Forelimb muscle (tissue), 1 donor: ENCODE results near the gene CACNA1I. TPM values are rescaled to one million over a fixed set of nuclear protein-coding genes. Genes with fewer than 3 reads are reported as not detected.

ENCODE experiments used
- DNase-seq: peaks from one replicate; pipeline ENCODE4 v3.0.0-alpha.2; 2013; ENCODE audit warnings: low read depth
- polyA plus RNA-seq: library from polyadenylated mRNA; unstranded; fragments of 120-200 nt; gene quantifications from one replicate; pipeline ENCODE4 v1.2.1, GENCODE V29; 2013; ENCODE audit not compliant: insufficient read length

The CACNA1I gene
- polyA plus RNA-seq, 1 donor, result 0.10 TPM

GRCh38 chr22:39648630-39648950, 78.0 kb downstream of the CACNA1I start:
- DNase-seq, result no peak

DNA sequence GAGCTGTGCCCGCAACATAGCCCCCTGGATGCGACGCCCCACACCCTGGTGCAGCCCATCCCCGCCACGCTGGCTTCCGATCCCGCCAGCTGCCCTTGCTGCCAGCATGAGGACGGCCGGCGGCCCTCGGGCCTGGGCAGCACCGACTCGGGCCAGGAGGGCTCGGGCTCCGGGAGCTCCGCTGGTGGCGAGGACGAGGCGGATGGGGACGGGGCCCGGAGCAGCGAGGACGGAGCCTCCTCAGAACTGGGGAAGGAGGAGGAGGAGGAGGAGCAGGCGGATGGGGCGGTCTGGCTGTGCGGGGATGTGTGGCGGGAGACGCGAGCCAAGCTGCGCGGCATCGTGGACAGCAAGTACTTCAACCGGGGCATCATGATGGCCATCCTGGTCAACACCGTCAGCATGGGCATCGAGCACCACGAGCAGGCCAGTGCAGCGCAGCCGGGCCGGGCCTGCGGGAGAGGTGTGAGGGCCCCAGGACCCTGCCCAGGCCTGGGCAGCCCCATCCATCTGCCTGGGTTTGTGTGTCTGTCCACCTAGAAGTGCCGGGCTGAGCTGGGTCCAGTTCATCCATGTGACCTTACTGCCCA, 79.0 kb downstream of the CACNA1I start:
- no peak for DNase-seq

GRCh38 chr22:39651053-39651996, 80.8 kb downstream of the CACNA1I start:
- DNase-seq, result no peak

- DNase-seq, result no peak
Measured at GRCh38 chr22:39652990-39653786, 82.6 kb downstream of the CACNA1I start.

DNA sequence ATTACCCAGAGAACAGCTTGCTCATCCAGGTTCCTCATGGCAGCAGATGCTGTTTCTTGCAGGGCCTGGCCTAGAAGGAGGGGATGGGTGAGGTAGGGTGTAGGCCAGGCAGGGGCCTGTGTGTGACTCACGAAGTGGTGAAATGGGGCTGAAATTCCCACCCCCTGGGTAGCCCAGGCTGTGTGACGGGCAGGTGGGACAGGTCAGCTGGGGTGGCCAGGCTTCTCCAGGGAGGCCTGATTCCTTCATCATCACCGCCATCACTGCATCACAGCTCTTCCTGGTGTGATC, 83.2 kb downstream of the CACNA1I start:
- no peak for DNase-seq

GRCh38 chr22:39654131-39654926, 83.8 kb downstream of the CACNA1I start:
- DNase-seq, result no peak

DNA sequence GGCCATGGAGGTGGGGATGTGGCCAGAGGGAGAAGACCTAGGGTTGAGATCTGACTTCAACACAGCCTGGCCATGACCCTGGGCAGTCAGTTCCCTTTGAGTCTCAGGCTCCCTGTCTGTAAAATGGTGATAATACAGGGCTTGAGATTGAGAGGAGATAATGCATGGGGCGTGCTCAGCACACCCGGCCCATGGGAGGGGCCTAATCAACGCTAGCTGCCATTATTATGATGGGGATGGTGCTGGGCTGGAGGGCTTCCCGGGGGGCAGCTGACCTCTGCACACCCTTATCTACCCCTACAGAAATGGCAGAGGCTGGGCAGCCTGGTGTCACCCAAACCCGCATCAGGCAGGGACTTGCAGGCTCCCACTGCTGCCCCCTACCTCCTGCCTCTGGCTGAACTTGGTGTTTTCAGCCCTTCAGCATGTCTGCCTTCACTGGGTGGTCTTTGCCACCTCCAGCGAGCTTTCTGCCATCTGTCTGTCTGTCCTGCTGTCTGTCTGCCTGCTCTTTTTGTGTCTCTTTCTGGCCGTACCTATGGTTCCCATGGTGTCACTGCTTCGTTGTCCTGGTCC, 84.5 kb downstream of the CACNA1I start:
- DNase-seq, result no peak

DNA sequence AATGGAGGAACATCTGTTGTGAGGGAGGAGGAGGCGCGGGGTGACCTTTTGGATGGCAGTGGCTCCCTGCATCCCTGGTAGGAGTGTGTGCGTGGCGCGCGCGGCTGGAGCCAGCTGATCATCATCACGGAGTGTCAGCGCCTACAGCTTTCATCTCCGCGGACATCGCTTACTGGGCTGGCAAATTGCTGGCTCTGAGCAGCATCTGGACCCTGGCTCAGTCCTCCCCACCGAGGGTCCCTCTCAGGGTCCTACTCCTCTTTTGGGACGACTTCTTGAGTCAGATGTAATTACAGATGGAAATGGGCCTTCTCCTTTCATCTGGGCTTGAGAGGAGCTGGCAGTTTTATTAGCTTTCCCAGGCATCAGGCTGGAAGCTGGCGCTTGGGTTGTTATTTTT, 85.3 kb downstream of the CACNA1I start:
- no peak for DNase-seq

- DNase-seq, result no peak
Measured at GRCh38 chr22:39656495-39657490, 86.2 kb downstream of the CACNA1I start.

DNA sequence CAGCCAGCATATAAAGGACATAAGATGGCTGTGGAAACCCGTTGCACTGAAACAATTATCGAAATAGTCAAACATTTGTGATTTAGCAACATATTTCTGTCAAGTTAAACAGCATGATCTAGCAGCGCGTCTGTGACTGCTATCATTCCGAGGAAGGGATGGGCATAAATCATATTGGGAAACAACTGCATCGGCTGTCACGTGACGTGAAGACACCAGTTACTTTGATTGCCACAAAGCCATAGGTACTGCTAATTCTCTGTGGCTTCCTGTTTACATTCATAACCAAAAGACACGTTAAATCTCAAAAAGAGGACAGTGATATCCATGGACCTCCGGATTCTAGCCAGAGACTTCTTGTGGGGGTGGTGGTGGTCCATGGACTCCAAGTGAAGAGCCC, 87.8 kb downstream of the CACNA1I start:
- DNase-seq, result no peak

GRCh38 chr22:39658806-39659463, 88.4 kb downstream of the CACNA1I start:
- DNase-seq, result no peak

DNA sequence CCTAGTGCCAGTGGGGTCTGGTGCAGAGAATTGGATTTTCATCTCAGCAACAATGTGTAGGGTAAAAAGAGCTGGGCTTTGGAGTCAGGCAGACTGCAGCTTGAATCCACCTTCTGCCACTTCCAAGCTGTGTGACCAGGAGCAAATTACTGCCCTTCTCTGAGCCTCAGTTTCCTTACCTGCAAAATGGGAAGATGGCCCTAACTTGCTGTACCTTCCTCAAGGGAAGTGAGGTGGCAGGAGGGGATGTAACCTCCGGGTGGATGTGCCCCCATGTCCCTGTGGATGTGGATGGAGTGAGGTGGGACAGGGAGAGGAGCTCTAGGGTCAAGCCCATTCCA, 90.9 kb downstream of the CACNA1I start:
- no peak for DNase-seq

- DNase-seq, result no peak
Measured at GRCh38 chr22:39661842-39662685, 91.5 kb downstream of the CACNA1I start.

DNA sequence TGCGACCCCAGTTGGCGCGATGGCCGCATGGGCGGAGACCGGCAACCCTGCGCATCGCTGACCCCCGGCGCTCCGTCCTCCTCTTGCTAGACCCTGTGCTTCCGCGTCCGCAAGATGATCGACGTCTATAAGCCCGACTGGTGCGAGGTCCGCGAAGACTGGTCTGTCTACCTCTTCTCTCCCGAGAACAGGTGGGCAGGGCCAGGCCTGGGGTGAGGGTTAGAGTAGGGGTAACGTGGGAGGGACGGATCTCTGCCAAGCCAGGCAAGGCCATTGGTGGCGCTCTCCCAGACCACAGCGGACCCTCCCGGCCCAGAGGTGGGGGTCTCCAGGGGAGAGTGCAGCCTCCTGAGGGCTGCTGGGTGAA, 92.1 kb downstream of the CACNA1I start:
- DNase-seq, result no peak

GRCh38 chr22:39663751-39664150, 93.2 kb downstream of the CACNA1I start:
- DNase-seq, result no peak

DNA sequence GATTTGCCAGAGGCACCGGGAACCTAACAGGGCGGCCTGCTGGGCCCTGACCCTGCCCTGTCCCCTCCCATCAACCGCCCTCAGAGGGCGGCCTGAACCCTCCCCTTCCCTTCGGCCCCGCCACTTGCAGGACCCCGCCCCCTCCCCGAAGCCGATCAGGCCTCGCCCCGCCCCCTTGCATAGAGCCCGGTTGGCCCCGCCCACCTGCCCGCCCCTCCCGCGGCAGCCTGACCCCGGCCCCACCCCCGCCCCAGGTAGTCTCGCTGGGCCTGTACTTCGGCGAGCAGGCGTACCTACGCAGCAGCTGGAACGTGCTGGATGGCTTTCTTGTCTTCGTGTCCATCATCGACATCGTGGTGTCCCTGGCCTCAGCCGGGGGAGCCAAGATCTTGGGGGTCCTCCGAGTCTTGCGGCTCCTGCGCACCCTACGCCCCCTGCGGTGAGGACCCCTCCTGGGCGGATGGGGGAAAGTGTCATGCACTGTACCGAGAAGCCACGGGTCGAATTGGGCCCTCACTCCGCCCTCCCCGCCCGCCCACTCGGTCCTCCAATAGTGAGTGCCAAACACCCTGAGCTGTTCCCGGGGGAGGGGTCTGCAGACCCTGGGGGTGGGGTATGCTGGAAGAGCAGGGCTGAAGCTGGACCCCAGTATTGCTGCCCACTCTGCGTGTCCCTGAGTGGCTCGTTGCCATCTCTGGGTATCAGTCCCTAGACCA, 94.1 kb downstream of the CACNA1I start:
- no peak for DNase-seq

- DNase-seq, result no peak
Measured at GRCh38 chr22:39665229-39665628, 94.7 kb downstream of the CACNA1I start.

DNA sequence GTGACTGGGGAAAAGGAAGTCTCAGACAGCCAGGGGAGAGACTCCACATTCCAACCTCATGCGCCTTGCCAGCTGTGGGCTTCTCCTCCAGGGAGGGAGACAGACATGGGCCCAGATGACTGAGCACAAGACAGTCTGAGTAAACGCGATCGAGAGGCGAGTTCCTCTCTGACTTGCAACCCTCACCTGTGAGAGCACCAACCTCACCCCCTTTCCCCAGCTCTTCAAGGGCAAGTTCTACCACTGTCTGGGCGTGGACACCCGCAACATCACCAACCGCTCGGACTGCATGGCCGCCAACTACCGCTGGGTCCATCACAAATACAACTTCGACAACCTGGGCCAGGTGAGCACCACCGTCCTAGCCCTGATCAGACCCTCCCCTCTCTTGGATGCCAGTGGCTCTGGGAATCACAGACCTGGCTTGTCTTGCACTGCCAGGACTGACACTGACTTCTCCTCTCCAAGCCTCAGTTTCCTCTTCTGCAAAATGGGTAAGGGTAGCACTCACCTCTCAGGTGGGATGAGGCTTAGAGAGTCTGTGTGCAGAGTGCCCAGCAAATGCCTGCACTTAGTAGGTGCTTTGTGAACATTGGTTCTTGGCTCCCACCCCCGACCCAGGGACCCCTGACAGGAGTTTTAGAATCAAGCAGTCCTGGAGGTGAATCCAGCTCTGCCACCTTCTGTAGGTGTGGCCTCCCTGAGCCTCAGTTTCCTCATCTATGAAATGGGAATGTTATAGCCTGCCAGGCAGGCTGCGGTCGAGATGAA, 95.3 kb downstream of the CACNA1I start:
- no peak for DNase-seq
